ENCODE data around the gene NPC1.
"Not testable (repeated sequence)": the region's sequence is repeated elsewhere in the genome, so short reads cannot be mapped to it uniquely, and the experiment has no call there.

Gene NPC1

GRCh38 chr18:23519734-23520133, 66.6 kb downstream of the NPC1 start:
- H3K9ac ChIP-seq (ENCODE audit: low read length), result no peak overlapping the region
- H3K27ac ChIP-seq (ENCODE audit: low read depth, low read length), result no peak overlapping the region
- no peak overlapping the region for H3K4me3 ChIP-seq (ENCODE audit: low read length)
- no peaks in the 10 kb centered on the region for H3K27me3 ChIP-seq (ENCODE audit: control insufficient read depth, insufficient read depth, low read length)
- H3K36me3 ChIP-seq (ENCODE audit: control insufficient read depth, insufficient read depth, low read length), result peaks cover 38% of the 10 kb centered on the region
- H3K4me1 ChIP-seq (ENCODE audit: control insufficient read depth, insufficient read depth, low read length), result no peaks in the 10 kb centered on the region

- H3K4me3 ChIP-seq (ENCODE audit: low read length), result no peak overlapping the region
- H3K4me1 ChIP-seq (ENCODE audit: control insufficient read depth, insufficient read depth, low read length), result no peaks in the 10 kb centered on the region
- H3K9ac ChIP-seq (ENCODE audit: low read length), result no peak overlapping the region
- H3K27ac ChIP-seq (ENCODE audit: low read depth, low read length), result no peak overlapping the region
- H3K27me3 ChIP-seq (ENCODE audit: control insufficient read depth, insufficient read depth, low read length), result no peaks in the 10 kb centered on the region
- H3K36me3 ChIP-seq (ENCODE audit: control insufficient read depth, insufficient read depth, low read length), result peaks cover 13% of the 10 kb centered on the region
Measured at GRCh38 chr18:23515911-23516546, 70.3 kb downstream of the NPC1 start.

- H3K36me3 ChIP-seq (ENCODE audit: control insufficient read depth, insufficient read depth, low read length), result peaks cover 4% of the 10 kb centered on the region
- H3K9ac ChIP-seq (ENCODE audit: low read length), result no peak overlapping the region
- no peak overlapping the region for H3K27ac ChIP-seq (ENCODE audit: low read depth, low read length)
- no peaks in the 10 kb centered on the region for H3K4me1 ChIP-seq (ENCODE audit: control insufficient read depth, insufficient read depth, low read length)
- H3K4me3 ChIP-seq (ENCODE audit: low read length), result no peak overlapping the region
- no peaks in the 10 kb centered on the region for H3K27me3 ChIP-seq (ENCODE audit: control insufficient read depth, insufficient read depth, low read length)
Measured at GRCh38 chr18:23512641-23513040, 73.7 kb downstream of the NPC1 start.

GRCh38 chr18:23512216-23512615, 74.1 kb downstream of the NPC1 start:
- H3K27ac ChIP-seq (ENCODE audit: low read depth, low read length); H3K36me3 ChIP-seq (ENCODE audit: control insufficient read depth, insufficient read depth, low read length); H3K4me3 ChIP-seq (ENCODE audit: low read length); H3K4me1 ChIP-seq (ENCODE audit: control insufficient read depth, insufficient read depth, low read length); H3K9ac ChIP-seq (ENCODE audit: low read length); H3K27me3 ChIP-seq (ENCODE audit: control insufficient read depth, insufficient read depth, low read length): not testable (repeated sequence)

- H3K36me3 ChIP-seq (ENCODE audit: control insufficient read depth, insufficient read depth, low read length); H3K27ac ChIP-seq (ENCODE audit: low read depth, low read length); H3K4me1 ChIP-seq (ENCODE audit: control insufficient read depth, insufficient read depth, low read length); H3K4me3 ChIP-seq (ENCODE audit: low read length); H3K27me3 ChIP-seq (ENCODE audit: control insufficient read depth, insufficient read depth, low read length); H3K9ac ChIP-seq (ENCODE audit: low read length): not testable (repeated sequence)
Measured at GRCh38 chr18:23510923-23511322, 75.4 kb downstream of the NPC1 start.

- H3K27me3 ChIP-seq (ENCODE audit: control insufficient read depth, insufficient read depth, low read length), result no peaks in the 10 kb centered on the region
- no peak overlapping the region for H3K4me3 ChIP-seq (ENCODE audit: low read length)
- peaks cover 4% of the 10 kb centered on the region for H3K36me3 ChIP-seq (ENCODE audit: control insufficient read depth, insufficient read depth, low read length)
- no peak overlapping the region for H3K27ac ChIP-seq (ENCODE audit: low read depth, low read length)
- H3K9ac ChIP-seq (ENCODE audit: low read length), result no peak overlapping the region
- H3K4me1 ChIP-seq (ENCODE audit: control insufficient read depth, insufficient read depth, low read length), result peaks cover 11% of the 10 kb centered on the region
Measured at GRCh38 chr18:23506393-23506792, 79.9 kb downstream of the NPC1 start.

- Histone ChIP-seq H3K36me3 (ENCODE audit: control insufficient read depth, insufficient read depth, low read length) (no peaks in the 10 kb centered on the region), H3K4me3 (ENCODE audit: low read length) (peak overlapping the region; percentile 92), H3K9ac (ENCODE audit: low read length) (no peak overlapping the region), H3K4me1 (ENCODE audit: control insufficient read depth, insufficient read depth, low read length) (peaks cover 11% of the 10 kb centered on the region), H3K27me3 (ENCODE audit: control insufficient read depth, insufficient read depth, low read length) (no peaks in the 10 kb centered on the region), H3K27ac (ENCODE audit: low read depth, low read length) (no peak overlapping the region)
Measured at GRCh38 chr18:23504720-23505119, 81.6 kb downstream of the NPC1 start.

GRCh38 chr18:23503963-23504344, 82.4 kb downstream of the NPC1 start:
- Histone ChIP-seq H3K4me1 (ENCODE audit: control insufficient read depth, insufficient read depth, low read length) (peaks cover 11% of the 10 kb centered on the region), H3K27ac (ENCODE audit: low read depth, low read length) (peak overlapping the region; percentile 69), H3K36me3 (ENCODE audit: control insufficient read depth, insufficient read depth, low read length) (no peaks in the 10 kb centered on the region), H3K27me3 (ENCODE audit: control insufficient read depth, insufficient read depth, low read length) (no peaks in the 10 kb centered on the region), H3K4me3 (ENCODE audit: low read length) (peak overlapping the region; percentile 92), H3K9ac (ENCODE audit: low read length) (peak overlapping the region; percentile 78)

- H3K9ac ChIP-seq (ENCODE audit: low read length), result peak within 1 kb of the TSS; percentile 88
- H3K4me3 ChIP-seq (ENCODE audit: low read length), result peak within 1 kb of the TSS; percentile 92
- H3K4me1 ChIP-seq (ENCODE audit: control insufficient read depth, insufficient read depth, low read length), result peaks cover 11% of the 10 kb centered on the region
- peak within 1 kb of the TSS; percentile 87 for H3K27ac ChIP-seq (ENCODE audit: low read depth, low read length)
- H3K36me3 ChIP-seq (ENCODE audit: control insufficient read depth, insufficient read depth, low read length), result no peaks in the 10 kb centered on the region
- H3K27me3 ChIP-seq (ENCODE audit: control insufficient read depth, insufficient read depth, low read length), result no peaks in the 10 kb centered on the region
Measured at GRCh38 chr18:23503038-23503962, 83.0 kb downstream of the NPC1 start, which contains the start of gene RMC1. RMC1 (plus strand) TSS chr18:23503511; CDS start chr18:23503619, 108 bp downstream.

GRCh38 chr18:23502516-23503037, 83.7 kb downstream of the NPC1 start:
- Histone ChIP-seq H3K36me3 (ENCODE audit: control insufficient read depth, insufficient read depth, low read length) (no peaks in the 10 kb centered on the region), H3K27ac (ENCODE audit: low read depth, low read length) (peak overlapping the region; percentile 87), H3K4me3 (ENCODE audit: low read length) (peak overlapping the region; percentile 80), H3K4me1 (ENCODE audit: control insufficient read depth, insufficient read depth, low read length) (peaks cover 11% of the 10 kb centered on the region), H3K9ac (ENCODE audit: low read length) (peak overlapping the region; percentile 88), H3K27me3 (ENCODE audit: control insufficient read depth, insufficient read depth, low read length) (no peaks in the 10 kb centered on the region)

GRCh38 chr18:23501626-23502025, 84.7 kb downstream of the NPC1 start:
- Histone ChIP-seq H3K36me3 (ENCODE audit: control insufficient read depth, insufficient read depth, low read length) (no peaks in the 10 kb centered on the region), H3K27me3 (ENCODE audit: control insufficient read depth, insufficient read depth, low read length) (no peaks in the 10 kb centered on the region), H3K27ac (ENCODE audit: low read depth, low read length) (no peak overlapping the region), H3K9ac (ENCODE audit: low read length) (no peak overlapping the region), H3K4me3 (ENCODE audit: low read length) (no peak overlapping the region), H3K4me1 (ENCODE audit: control insufficient read depth, insufficient read depth, low read length) (peaks cover 11% of the 10 kb centered on the region)

GRCh38 chr18:23499291-23499781, 87.0 kb downstream of the NPC1 start:
- Histone ChIP-seq H3K27ac (ENCODE audit: low read depth, low read length) (no peak overlapping the region), H3K9ac (ENCODE audit: low read length) (no peak overlapping the region), H3K4me3 (ENCODE audit: low read length) (no peak overlapping the region), H3K36me3 (ENCODE audit: control insufficient read depth, insufficient read depth, low read length) (no peaks in the 10 kb centered on the region), H3K4me1 (ENCODE audit: control insufficient read depth, insufficient read depth, low read length) (peaks cover 11% of the 10 kb centered on the region), H3K27me3 (ENCODE audit: control insufficient read depth, insufficient read depth, low read length) (no peaks in the 10 kb centered on the region)
